ENCODE measurements around the gene LRCH4. TPM values are rescaled to one million over a fixed set of nuclear protein-coding genes. Genes with fewer than 3 reads are reported as not detected.

Gene LRCH4
- total RNA-seq, 1 experiment from 2014 or later: 71.4 TPM

DNA sequence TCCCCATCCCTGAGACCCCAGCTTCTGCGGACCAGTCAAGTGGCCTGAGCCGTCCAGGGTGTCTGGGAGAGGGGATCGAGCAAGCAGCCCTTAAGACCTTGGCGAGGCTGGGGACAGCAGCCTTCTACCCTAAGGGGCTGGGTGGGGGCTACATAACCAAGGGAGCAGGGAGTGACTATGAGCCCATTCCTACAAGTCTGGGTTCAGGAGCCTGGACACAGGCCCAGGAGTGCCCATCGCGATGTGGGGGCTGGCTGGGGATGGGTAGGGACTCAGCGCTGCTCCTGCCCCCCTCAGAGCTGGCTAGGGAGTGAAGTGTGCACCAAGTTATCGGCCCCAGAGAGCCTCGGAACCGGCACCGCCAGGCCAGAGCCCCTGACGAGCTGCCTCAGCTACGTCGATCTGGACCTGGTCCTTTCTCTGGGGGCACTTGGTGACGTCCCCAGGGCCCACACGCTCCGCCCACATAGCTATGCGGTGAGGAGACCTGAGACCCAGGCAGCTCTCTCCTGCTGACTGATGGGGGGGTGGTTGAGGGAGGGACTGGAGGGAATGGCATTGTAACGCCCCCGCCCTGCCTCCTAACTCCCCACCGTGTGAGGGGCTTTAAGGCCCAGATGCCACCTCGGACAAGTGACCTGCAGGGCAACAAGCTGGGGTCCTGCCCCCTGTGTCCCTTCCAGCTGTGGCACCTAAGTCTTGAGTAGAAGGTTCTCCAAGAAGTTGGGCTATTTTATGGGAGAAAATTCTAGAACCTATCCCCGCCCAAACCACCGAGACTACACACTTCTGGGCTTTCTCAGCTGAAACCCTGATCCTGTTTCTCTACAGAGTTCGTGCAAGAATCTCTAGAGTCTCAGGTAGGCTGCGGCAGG, 14.7 kb downstream of the LRCH4 start:
- no peaks in the 10 kb centered on the region; the same call in 1 of the 2 replicates for H3K36me3 ChIP-seq (ENCODE audit: control insufficient read depth, insufficient read depth, low read length)
- Mint-ChIP-seq H3K4me3 (ENCODE audit: unreplicated experiment) (no peak overlapping the region), H3K27me3 (ENCODE audit: insufficient read depth, unreplicated experiment) (no peaks in the 10 kb centered on the region), H3K36me3 (ENCODE audit: insufficient read depth, unreplicated experiment) (peaks cover 89% of the 10 kb centered on the region), H3K27ac (ENCODE audit: unreplicated experiment) (peak overlapping the region; percentile 85), H3K9me3 (ENCODE audit: unreplicated experiment) (no peaks in the 10 kb centered on the region), H3K4me1 (ENCODE audit: low read depth, unreplicated experiment) (peaks cover 15% of the 10 kb centered on the region)
- no peaks in the 10 kb centered on the region for H3K27me3 ChIP-seq (replicated peaks; ENCODE audit: control insufficient read depth, insufficient read depth, low read length)
- DNase-seq: peak in 1 of 2 experiments; percentile 53
- intact Hi-C loops (cut with micrococcal nuclease; ENCODE audit: unreplicated experiment): no loop called here
- ChIA-PET CTCF (interaction anchor here (0.6 to 1.4 kb wide), 4 partner anchors 12 to 148 kb away, joined by 3 to 7 read pairs (median 3); partner anchors contain the start of genes FBXO24 and LRCH4), POLR2A (interaction anchor here (0.6 to 1.4 kb wide), 3 partner anchors 11 to 416 kb away, joined by 4 to 22 read pairs (median 5); partner anchors contain the start of genes FBXO24 and LRCH4)
- H3K9me3 ChIP-seq: no peaks in the 10 kb centered on the region
- H3K4me1 ChIP-seq: peaks cover 32% of the 10 kb centered on the region
- TF ChIP-seq, protein P1, sequence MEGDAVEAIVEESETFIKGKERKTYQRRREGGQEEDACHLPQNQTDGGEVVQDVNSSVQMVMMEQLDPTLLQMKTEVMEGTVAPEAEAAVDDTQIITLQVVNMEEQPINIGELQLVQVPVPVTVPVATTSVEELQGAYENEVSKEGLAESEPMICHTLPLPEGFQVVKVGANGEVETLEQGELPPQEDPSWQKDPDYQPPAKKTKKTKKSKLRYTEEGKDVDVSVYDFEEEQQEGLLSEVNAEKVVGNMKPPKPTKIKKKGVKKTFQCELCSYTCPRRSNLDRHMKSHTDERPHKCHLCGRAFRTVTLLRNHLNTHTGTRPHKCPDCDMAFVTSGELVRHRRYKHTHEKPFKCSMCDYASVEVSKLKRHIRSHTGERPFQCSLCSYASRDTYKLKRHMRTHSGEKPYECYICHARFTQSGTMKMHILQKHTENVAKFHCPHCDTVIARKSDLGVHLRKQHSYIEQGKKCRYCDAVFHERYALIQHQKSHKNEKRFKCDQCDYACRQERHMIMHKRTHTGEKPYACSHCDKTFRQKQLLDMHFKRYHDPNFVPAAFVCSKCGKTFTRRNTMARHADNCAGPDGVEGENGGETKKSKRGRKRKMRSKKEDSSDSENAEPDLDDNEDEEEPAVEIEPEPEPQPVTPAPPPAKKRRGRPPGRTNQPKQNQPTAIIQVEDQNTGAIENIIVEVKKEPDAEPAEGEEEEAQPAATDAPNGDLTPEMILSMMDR (IDR thresholded peaks at IDR 0.05; ENCODE audit: insufficient read depth in 1 of 2, low read depth in 1 of 2, low read length in 1 of 2, severe bottlenecking in 1 of 2, unreplicated experiment in 1 of 2): peak in 1 of 2 experiments; percentile 2
- no peak overlapping the region for H3K4me3 ChIP-seq (ENCODE audit: low read depth, low read length)
- no TSS peak for BruUV-seq (replicated peaks)

DNA sequence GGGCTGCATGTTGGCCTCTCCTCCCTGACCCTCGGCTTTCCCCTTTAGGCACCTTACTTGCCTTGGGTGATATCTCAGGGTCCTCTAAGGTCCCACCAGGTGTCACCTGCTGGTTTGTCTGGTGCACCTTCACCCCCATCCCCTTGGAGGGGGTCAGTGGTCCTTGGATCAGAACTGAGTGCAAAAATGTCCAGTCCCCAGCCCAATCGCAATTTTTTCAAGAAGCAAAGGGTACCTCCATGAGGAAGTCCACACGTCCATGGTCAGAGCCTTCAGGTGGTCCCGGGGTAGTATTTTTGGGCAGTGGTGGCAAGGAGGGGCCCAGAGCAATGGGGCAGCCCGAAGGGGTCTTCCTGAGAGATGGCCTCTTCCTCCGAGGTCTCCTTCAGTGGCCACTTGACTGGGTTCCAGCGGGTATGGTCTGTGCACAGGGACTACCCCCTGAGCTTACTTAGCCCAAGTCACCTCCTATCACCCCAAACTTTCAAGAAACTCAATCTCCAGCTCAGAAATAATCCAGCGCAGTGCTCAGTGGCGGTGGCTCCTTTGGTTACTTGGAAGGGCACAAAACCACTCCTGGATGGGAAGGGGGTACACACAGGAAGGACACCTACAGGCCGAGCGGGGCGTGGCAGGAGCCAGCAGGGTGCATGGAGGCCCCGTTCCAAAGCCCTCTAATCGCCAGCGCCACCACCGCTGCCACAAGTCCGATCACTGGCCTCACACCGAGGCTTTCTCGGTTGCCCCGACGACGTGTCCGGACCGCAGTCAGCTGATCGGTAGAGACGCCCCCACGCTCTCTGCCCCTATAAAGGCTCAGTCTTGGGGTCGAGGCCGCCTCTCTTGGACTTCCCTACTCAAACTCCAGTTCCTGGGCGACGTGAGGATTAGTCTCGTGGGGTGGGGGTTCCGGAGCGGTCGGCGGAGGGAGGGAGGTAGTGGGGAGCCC, 16.8 kb downstream of the LRCH4 start:
- Histone ChIP-seq H3K4me1 (peaks cover 35% of the 10 kb centered on the region), H3K27me3 (replicated peaks; ENCODE audit: control insufficient read depth, insufficient read depth, low read length) (no peaks in the 10 kb centered on the region), H3K9me3 (no peaks in the 10 kb centered on the region), H3K4me3 (ENCODE audit: low read depth, low read length) (no peak overlapping the region), H3K36me3 (ENCODE audit: control insufficient read depth, insufficient read depth, low read length) (no peaks in the 10 kb centered on the region; the same call in 1 of the 2 replicates)
- H3K36me3 Mint-ChIP-seq (ENCODE audit: insufficient read depth, unreplicated experiment): peaks cover 76% of the 10 kb centered on the region
- no peaks in the 10 kb centered on the region for H3K9me3 Mint-ChIP-seq (ENCODE audit: unreplicated experiment)
- peak in 1 of 2 experiments; percentile 66 for DNase-seq
- peaks cover 15% of the 10 kb centered on the region for H3K4me1 Mint-ChIP-seq (ENCODE audit: low read depth, unreplicated experiment)
- H3K27me3 Mint-ChIP-seq (ENCODE audit: insufficient read depth, unreplicated experiment): no peaks in the 10 kb centered on the region
- CTCF ChIA-PET: interaction anchor here (1.1 kb wide), 1 partner anchor 14 kb away, joined by 3 read pairs; no protein-coding TSS in a partner anchor
- H3K4me3 Mint-ChIP-seq (ENCODE audit: unreplicated experiment): no peak overlapping the region
- H3K27ac Mint-ChIP-seq (ENCODE audit: unreplicated experiment): peak overlapping the region; percentile 67
- intact Hi-C loops (cut with micrococcal nuclease; ENCODE audit: unreplicated experiment): no loop called here
- TF ChIP-seq, protein P1 (IDR thresholded peaks at IDR 0.05; ENCODE audit: insufficient read depth in 1 of 2, low read depth in 1 of 2, low read length in 1 of 2, severe bottlenecking in 1 of 2, unreplicated experiment in 1 of 2): peak in 1 of 2 experiments; percentile 34
- no TSS peak for BruUV-seq (replicated peaks)
- POLR2A ChIA-PET: no interaction called here
